ENCODE measurements around the gene PRKCB.

DNA sequence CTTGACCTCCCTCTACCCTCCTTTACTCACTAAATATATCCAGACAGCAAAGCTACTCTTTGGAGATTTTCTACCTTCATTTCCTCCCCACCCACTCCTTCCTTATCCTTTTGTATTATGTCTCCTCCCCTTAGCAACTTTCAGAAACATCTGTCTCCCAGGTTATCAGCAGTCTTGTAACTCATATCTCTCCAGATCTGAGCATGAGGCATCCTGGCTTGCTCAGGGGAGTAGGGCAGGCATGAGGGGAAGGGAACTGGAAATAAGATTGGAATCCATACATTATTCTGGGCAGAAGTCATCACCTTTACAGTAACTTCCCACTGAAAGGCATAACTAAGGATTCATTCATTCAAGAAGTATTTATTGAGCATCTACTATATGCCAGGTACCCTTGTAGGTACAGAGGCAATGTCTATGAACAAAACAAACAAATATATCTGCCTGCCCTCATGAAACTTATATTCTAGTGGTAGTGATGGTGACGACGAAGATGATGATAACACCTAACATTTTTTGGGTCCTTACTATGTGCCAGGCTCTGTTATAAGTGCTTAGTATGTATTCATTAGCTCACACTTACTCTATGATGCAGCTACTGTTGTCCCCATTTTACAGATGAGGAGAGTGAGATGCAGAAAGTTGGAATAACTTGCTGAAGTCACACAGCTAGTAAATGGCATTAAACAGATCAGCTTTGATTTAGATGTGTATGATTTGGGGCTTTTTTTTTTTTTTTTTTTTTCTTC is 296.4 kb downstream of the PRKCB start:
- TF ChIP-seq POLR2AphosphoS5 (IDR thresholded peaks at IDR 0.05) (no peak), EP300 (IDR thresholded peaks at IDR 0.05) (no peak)

Measured in gastroesophageal sphincter (tissue), 2 donors.